ENCODE data around the gene PLA2G1B.

- TF ChIP-seq CTCF (IDR thresholded peaks at IDR 0.05) (no peak), POLR2AphosphoS5 (IDR thresholded peaks at IDR 0.05) (no peak), POLR2A (IDR thresholded peaks at IDR 0.05; ENCODE audit: low read depth) (no peak)
Observed at GRCh38 chr12:120365675-120366340, 38.2 kb upstream of the PLA2G1B start.
